RWPE2 (cell line): Measurements from ENCODE around the gene ESPN.

Source experiments
- ATAC-seq: fragments of 200-7000 bp; cut with Tn5 transposase; 3 replicates; pipeline ENCODE4 v1.9.1; 2021; ENCODE audit warnings: low read depth
- DNase-seq: peaks from one replicate; pipeline ENCODE4 v3.0.0-alpha.2; 2020; ENCODE audit warnings: low spot score
- H3K27ac ChIP-seq: fragments of 450-650 bp; 2 replicates; pipeline ENCODE4 v1.5.1; 2017; ENCODE audit warnings: mild to moderate bottlenecking; ENCODE audit not compliant: poor library complexity, severe bottlenecking
- H3K27me3 ChIP-seq: fragments of 250-450 bp; sonication (Bioruptor Pico); 2 replicates; pipeline ENCODE4 v1.5.1; 2021; ENCODE audit warnings: mild to moderate bottlenecking, moderate library complexity; ENCODE audit not compliant: insufficient read depth, poor library complexity, severe bottlenecking
- H3K36me3 ChIP-seq: fragments of 250-450 bp; sonication (Bioruptor Pico); 2 replicates; pipeline ENCODE4 v1.5.1; 2020; ENCODE audit warnings: low read depth, mild to moderate bottlenecking, moderate library complexity
- H3K4me1 ChIP-seq: fragments of 250-450 bp; sonication (Bioruptor Pico); 2 replicates; pipeline ENCODE4 v1.5.1; 2021; ENCODE audit warnings: mild to moderate bottlenecking, moderate library complexity; ENCODE audit not compliant: insufficient read depth, poor library complexity, severe bottlenecking
- H3K4me3 ChIP-seq: fragments of 250-450 bp; sonication (Bioruptor Pico); 2 replicates; pipeline ENCODE4 v1.5.1; 2021; ENCODE audit warnings: mild to moderate bottlenecking, moderate library complexity; ENCODE audit not compliant: severe bottlenecking
- H3K9me3 ChIP-seq: fragments of 250-450 bp; sonication (Bioruptor Pico); 2 replicates; pipeline ENCODE4 v1.5.1; 2021; ENCODE audit warnings: mild to moderate bottlenecking, moderate library complexity; ENCODE audit not compliant: severe bottlenecking
- CTCF ChIP-seq: fragments of 450-650 bp; IDR thresholded peaks from one replicate; pipeline ENCODE4 v1.5.1; 2017; ENCODE audit warnings: mild to moderate bottlenecking, moderate library complexity; ENCODE audit not compliant: poor library complexity, severe bottlenecking

ESPN gene

GRCh38 chr1:6440198-6441126 lies 15.9 kb downstream of the ESPN start:
- Histone ChIP-seq H3K4me3 (peak overlapping the region; percentile 14), H3K27ac (no peak overlapping the region), H3K27me3 (no peaks in the 10 kb centered on the region), H3K9me3 (no peaks in the 10 kb centered on the region), H3K36me3 (no peaks in the 10 kb centered on the region), H3K4me1 (no peaks in the 10 kb centered on the region)
- ATAC-seq (peak; percentile 75), DNase-seq (no peak)
- TF ChIP-seq CTCF: peak; percentile 33

- DNase-seq (no peak), ATAC-seq (no peak)
- no peak for TF ChIP-seq CTCF
- no peaks in the 10 kb centered on the region for H3K4me1 ChIP-seq
- H3K27me3 ChIP-seq: peaks cover under 1% of the 10 kb centered on the region
- H3K4me3 ChIP-seq: no peak overlapping the region
- no peaks in the 10 kb centered on the region for H3K36me3 ChIP-seq
- no peaks in the 10 kb centered on the region for H3K9me3 ChIP-seq
- no peak overlapping the region for H3K27ac ChIP-seq
Measured at GRCh38 chr1:6441586-6441985, 17.0 kb downstream of the ESPN start.

- H3K4me1 ChIP-seq: no peaks in the 10 kb centered on the region
- H3K4me3 ChIP-seq: no peak overlapping the region
- no peak overlapping the region for H3K27ac ChIP-seq
- H3K36me3 ChIP-seq: no peaks in the 10 kb centered on the region
- no peak for TF ChIP-seq CTCF
- DNase-seq (no peak), ATAC-seq (no peak)
- peaks cover 20% of the 10 kb centered on the region for H3K27me3 ChIP-seq
- no peaks in the 10 kb centered on the region for H3K9me3 ChIP-seq
Measured at GRCh38 chr1:6443339-6444115, 19.0 kb downstream of the ESPN start.

- Histone ChIP-seq H3K4me3 (no peak overlapping the region), H3K9me3 (no peaks in the 10 kb centered on the region), H3K36me3 (no peaks in the 10 kb centered on the region)
Measured at GRCh38 chr1:6444377-6444776, 19.8 kb downstream of the ESPN start.

More at GRCh38 chr1:6444377-6444776, 19.8 kb downstream of the ESPN start:
- Histone ChIP-seq H3K27ac (no peak overlapping the region), H3K27me3 (peaks cover 25% of the 10 kb centered on the region), H3K4me1 (no peaks in the 10 kb centered on the region)
- DNase-seq (no peak), ATAC-seq (no peak)
- TF ChIP-seq CTCF: no peak
